ENCODE measurements around the gene TMEM139.
A peak's percentile ranks its signal among the peaks of the same experiment; 100 is the strongest.

The TMEM139 gene

GRCh38 chr7:143272871-143273270 is 11.9 kb upstream of the TMEM139 start:
- no peak overlapping the region for H2AFZ ChIP-seq (ENCODE audit: low read length)
- no peak for TF ChIP-seq EZH2phosphoT487 (IDR thresholded peaks at IDR 0.05; ENCODE audit: low read length)
- TF ChIP-seq EZH2 (optimal IDR thresholded peaks at IDR 0.05; ENCODE audit: low read depth, low read length), result no peak
- no peak for TF ChIP-seq CTCF (IDR thresholded peaks at IDR 0.05; ENCODE audit: low read length)

GRCh38 chr7:143279186-143280098 is 5.3 kb upstream of the TMEM139 start:
- H2AFZ ChIP-seq (ENCODE audit: low read length), result peak overlapping the region; percentile 13; the same call in 1 of the 2 replicates
- H3K27me3 ChIP-seq (replicated peaks; ENCODE audit: insufficient read depth, low read length), result no peaks in the 10 kb centered on the region
- H3K4me2 ChIP-seq (ENCODE audit: low read depth, low read length), result peak overlapping the region; percentile 9
- H3K9me3 ChIP-seq (replicated peaks; ENCODE audit: insufficient read depth, low read length), result no peaks in the 10 kb centered on the region
- no peaks in the 10 kb centered on the region for H3K36me3 ChIP-seq (replicated peaks; ENCODE audit: insufficient read depth, low read length)
- no peak overlapping the region for H3K4me3 ChIP-seq (ENCODE audit: low read length)
- no peak overlapping the region for H3K9ac ChIP-seq (ENCODE audit: low read length)
- DNase-seq, result no peak
- no peaks in the 10 kb centered on the region for H4K20me1 ChIP-seq (ENCODE audit: insufficient read depth, low read length)
- H3K27ac ChIP-seq (ENCODE audit: low read length), result no peak overlapping the region
- no peaks in the 10 kb centered on the region for H3F3A ChIP-seq (ENCODE audit: insufficient read depth, low read length)
- TF ChIP-seq EZH2 (optimal IDR thresholded peaks at IDR 0.05; ENCODE audit: low read depth, low read length) (no peak), EZH2phosphoT487 (IDR thresholded peaks at IDR 0.05; ENCODE audit: low read length) (no peak), CTCF (IDR thresholded peaks at IDR 0.05; ENCODE audit: low read length) (no peak)
- H3K4me1 ChIP-seq (ENCODE audit: low read length), result no peaks in the 10 kb centered on the region
- H3K9me2 ChIP-seq (replicated peaks; ENCODE audit: insufficient read depth, low read length), result no peaks in the 10 kb centered on the region
- H3K79me2 ChIP-seq (ENCODE audit: low read length), result no peaks in the 10 kb centered on the region

More at GRCh38 chr7:143272871-143273270, 11.9 kb upstream of the TMEM139 start:
- 0 out of 2 replicates have a peak, but pooled peaks cover 3% of the 10 kb centered on the region for H3F3A ChIP-seq (ENCODE audit: insufficient read depth, low read length)
- H3K9me3 ChIP-seq (replicated peaks; ENCODE audit: insufficient read depth, low read length), result no peaks in the 10 kb centered on the region
- no peaks in the 10 kb centered on the region for H3K9me2 ChIP-seq (replicated peaks; ENCODE audit: insufficient read depth, low read length)
- no peaks in the 10 kb centered on the region for H3K4me1 ChIP-seq (ENCODE audit: low read length)
- no peak overlapping the region for H3K4me2 ChIP-seq (ENCODE audit: low read depth, low read length)
- DNase-seq, result no peak
- no peaks in the 10 kb centered on the region for H4K20me1 ChIP-seq (ENCODE audit: insufficient read depth, low read length)
- no peaks in the 10 kb centered on the region for H3K27me3 ChIP-seq (replicated peaks; ENCODE audit: insufficient read depth, low read length)
- H3K79me2 ChIP-seq (ENCODE audit: low read length), result no peaks in the 10 kb centered on the region
- no peak overlapping the region for H3K9ac ChIP-seq (ENCODE audit: low read length)
- no peaks in the 10 kb centered on the region for H3K36me3 ChIP-seq (replicated peaks; ENCODE audit: insufficient read depth, low read length)
- H3K4me3 ChIP-seq (ENCODE audit: low read length), result no peak overlapping the region
- no peak overlapping the region for H3K27ac ChIP-seq (ENCODE audit: low read length)

- no peaks in the 10 kb centered on the region for H3K27me3 ChIP-seq (replicated peaks; ENCODE audit: insufficient read depth, low read length)
- DNase-seq, result no peak
- H3K79me2 ChIP-seq (ENCODE audit: low read length), result no peaks in the 10 kb centered on the region
- H3F3A ChIP-seq (ENCODE audit: insufficient read depth, low read length), result no peaks in the 10 kb centered on the region
- no peaks in the 10 kb centered on the region for H3K9me3 ChIP-seq (replicated peaks; ENCODE audit: insufficient read depth, low read length)
- H3K36me3 ChIP-seq (replicated peaks; ENCODE audit: insufficient read depth, low read length), result no peaks in the 10 kb centered on the region
- no peaks in the 10 kb centered on the region for H3K4me1 ChIP-seq (ENCODE audit: low read length)
- no peaks in the 10 kb centered on the region for H4K20me1 ChIP-seq (ENCODE audit: insufficient read depth, low read length)
- H3K9me2 ChIP-seq (replicated peaks; ENCODE audit: insufficient read depth, low read length), result no peaks in the 10 kb centered on the region
- H3K4me3 ChIP-seq (ENCODE audit: low read length), result no peak overlapping the region
- H3K9ac ChIP-seq (ENCODE audit: low read length), result no peak overlapping the region
- TF ChIP-seq CTCF (IDR thresholded peaks at IDR 0.05; ENCODE audit: low read length) (no peak), EZH2 (optimal IDR thresholded peaks at IDR 0.05; ENCODE audit: low read depth, low read length) (no peak), EZH2phosphoT487 (IDR thresholded peaks at IDR 0.05; ENCODE audit: low read length) (no peak)
- H3K4me2 ChIP-seq (ENCODE audit: low read depth, low read length), result peak overlapping the region; percentile 9
- H3K27ac ChIP-seq (ENCODE audit: low read length), result no peak overlapping the region
- no peak overlapping the region for H2AFZ ChIP-seq (ENCODE audit: low read length)
These were observed 4.6 kb upstream of the TMEM139 start for GRCh38 chr7:143280160-143280559.

All from MM.1S (cell line).